SK-N-DZ (cell line): ENCODE data around the gene RREB1.

ENCODE experiments used
- DNase-seq: peaks from one replicate; pipeline ENCODE4 v3.0.0-alpha.2; 2015; ENCODE audit warnings: low spot score

Gene RREB1

DNA sequence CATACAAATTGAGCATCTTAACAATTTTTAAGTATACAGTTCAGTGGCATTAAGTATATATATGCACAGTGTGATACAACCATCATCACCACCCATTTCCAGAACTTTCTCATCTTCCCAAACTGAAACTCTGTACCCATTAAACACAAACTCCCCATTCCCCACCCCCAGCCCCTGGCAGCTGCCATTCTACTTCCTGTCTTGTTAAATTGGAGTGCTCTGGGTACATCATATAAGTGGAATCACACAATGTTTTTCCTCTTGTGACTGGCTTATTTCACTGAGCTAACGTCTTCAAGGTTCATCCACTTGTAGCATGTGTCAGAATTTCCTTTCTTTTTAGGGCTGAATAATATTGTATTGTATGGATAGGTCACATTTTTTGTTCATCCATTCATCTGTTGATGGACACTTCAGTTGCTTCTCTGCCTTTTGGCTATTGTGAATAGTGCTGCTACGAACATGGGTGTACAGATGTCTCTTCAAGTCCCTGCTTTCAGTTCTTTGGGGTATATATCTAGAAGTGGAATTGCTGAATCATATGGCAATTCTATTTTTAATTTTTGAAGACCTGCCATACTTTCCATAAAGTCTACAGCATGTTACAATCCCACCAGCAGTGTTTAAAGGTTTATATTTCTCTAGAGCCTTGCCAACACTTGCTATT lies 19.6 kb upstream of the RREB1 start:
- no peak for DNase-seq

DNA sequence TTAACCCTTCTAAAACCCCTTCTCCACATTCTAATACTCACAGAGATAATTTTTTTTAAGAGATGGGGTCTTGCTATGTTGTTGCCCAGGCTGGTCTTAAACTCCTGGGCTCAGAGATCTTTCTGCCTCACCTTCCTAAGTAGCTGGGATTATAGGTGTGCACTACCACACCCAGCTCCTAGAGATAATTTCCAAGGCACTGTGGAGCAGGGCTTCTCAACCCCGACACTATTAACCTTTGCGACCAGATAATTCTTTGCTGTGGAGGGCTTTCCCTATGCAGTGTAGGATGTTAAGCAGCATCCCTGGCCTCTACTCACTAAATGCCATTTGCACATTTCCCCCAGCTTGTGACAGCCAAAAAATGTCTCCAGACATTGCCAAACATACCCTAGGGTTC lies 8.8 kb upstream of the RREB1 start:
- DNase-seq = no peak

DNA sequence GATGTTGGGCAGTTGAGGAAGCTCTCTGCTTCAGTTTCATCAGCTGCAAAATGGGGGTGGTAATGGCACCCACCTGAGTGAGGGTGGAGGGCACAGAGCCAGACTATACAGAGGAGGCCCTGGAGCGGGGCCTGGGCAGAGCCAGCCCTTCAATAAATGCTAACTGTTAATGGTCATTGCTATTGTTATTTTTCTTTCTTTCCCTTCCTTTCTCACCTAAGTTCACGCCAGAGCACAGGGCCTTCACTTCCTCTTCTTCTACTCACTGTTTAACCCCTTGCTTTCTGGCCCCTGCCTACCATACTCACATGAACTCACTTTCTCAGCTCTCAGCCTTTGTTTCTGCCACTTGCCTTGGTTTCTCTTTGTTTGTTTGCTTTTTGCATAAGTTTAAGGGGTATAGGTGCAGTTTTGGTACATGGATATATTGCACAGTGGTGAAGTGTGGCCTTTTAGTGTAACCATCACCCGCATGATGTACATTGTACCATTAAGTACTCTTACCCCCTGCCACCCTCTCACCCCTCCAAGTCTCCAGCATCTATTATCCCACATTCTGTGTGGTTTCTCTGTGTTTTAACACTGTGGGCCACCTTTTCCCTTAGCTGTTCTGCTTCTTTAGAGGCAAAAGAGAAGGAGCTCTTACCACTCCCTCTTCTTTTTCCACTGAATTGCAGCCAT lies 7.5 kb upstream of the RREB1 start:
- no peak for DNase-seq

DNA sequence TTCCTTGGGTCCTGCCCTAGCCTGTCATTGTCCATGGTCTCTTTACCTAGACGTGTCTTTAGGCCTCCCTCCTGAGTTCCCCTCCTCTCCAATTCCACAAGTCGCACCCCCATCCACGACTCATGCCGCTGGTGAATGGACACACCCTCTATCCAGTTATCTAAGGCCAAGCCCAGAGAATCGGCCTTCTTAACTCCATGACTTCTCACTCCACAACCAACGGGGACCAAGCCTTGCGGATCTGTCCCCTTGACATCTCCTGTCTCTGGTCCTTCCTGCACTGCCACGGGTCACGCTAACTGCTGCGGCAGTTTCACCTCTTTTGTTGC lies 7.0 kb upstream of the RREB1 start:
- DNase-seq = no peak

DNA sequence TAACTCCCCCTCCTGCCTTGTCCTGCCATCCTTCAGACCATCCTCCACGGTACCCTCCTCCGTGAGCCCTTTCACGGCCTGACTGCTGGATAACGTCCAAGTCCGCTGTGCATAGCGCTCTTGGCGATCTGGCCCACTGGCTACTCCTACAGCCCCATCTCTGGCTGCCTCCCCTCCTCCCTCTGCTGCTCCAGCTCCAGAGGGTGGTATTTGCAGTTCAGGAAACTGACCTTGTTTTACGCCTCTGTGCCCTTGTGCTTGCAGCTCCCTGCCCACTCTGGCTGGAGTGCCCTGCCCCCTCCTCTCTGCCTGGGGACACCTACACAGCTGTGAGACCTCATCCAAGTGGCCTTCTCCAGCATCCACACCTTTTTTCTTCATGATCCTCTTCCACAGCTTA lies 6.5 kb upstream of the RREB1 start:
- DNase-seq = no peak

DNA sequence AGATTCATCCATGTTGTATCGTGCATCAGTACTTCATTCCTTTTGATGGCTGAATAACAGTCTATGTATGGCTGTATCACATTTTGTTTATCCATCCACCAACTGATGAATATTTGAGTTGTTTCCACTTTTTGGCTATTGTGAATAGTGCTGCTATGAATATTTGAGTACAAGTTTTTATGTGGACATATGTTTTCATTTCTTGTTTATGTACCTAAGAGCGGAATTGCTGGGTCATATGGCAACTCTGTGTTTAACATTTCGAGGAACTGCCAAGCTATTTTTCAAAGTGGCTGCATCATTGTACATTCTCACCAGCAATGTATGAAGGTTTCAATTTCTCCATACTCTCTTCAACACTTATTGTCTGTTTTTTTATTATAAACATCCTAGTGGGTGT lies 3.0 kb upstream of the RREB1 start:
- DNase-seq = no peak

DNA sequence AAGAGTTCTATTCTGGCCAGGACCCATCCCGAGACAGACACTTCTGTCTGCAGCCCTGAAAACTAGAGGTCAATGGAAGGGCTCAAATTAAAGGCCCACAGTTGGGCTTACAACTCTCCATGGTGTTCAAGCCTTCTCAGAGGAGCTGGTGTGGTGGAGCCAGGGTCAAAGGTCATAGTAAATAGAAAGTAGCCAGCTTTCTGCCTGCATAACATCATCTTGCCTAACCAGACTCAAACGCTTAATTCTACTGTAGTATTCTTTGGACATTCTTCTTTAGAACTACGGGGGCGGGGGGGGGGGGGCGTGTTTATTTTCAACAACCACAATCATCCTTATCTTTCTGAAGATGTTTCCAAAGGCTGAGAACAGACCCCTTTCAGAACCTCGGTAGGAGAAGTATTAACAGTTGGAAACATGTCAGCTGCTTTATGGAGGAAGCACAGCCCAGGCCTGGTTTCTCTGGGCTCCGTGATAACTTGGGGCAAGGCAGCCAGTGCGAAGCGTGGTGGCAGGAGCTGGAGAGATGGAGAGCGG lies 1.5 kb upstream of the RREB1 start:
- no peak for DNase-seq

DNA sequence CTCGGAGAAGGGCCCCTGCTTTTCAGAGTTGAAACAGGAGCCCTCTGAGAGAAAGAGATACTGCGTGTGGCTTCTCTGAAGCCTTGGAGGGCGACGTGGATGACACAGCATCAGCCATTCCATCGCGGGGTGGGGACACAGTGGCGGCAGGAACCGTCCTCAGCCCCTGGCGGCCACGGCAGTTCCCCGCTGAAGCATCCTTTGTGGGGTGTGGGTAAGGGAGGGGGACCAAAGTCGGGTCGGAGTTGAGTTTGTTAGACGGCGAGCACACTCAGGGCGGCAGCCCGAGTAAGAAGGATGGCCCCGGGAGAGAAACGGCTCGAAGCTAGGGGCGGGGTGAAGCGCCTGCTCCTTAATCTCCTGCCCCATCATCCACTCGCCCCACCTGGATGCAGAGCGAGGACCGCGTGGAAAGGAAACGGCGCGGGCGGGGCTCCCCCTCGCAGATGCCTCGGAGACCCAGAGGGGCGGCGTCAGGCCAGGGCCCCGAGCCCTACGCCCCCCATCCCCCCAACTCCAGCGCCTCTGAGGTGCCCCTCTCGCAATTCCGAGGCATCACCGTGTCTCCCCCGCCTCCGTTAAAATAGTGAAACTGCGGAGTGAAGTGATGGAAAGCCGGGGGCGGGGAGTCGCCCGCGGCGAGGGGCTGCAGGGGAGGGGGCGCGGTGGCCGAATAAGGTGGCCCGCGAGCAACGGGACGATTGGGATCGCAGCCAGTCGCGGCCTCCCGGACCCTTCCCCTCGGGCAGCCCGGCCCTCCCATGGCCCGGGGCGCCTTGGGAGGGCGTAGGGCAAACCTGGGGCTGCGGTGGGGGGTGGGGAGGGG lies 796 bp upstream of the RREB1 start:
- DNase-seq = no peak

DNA sequence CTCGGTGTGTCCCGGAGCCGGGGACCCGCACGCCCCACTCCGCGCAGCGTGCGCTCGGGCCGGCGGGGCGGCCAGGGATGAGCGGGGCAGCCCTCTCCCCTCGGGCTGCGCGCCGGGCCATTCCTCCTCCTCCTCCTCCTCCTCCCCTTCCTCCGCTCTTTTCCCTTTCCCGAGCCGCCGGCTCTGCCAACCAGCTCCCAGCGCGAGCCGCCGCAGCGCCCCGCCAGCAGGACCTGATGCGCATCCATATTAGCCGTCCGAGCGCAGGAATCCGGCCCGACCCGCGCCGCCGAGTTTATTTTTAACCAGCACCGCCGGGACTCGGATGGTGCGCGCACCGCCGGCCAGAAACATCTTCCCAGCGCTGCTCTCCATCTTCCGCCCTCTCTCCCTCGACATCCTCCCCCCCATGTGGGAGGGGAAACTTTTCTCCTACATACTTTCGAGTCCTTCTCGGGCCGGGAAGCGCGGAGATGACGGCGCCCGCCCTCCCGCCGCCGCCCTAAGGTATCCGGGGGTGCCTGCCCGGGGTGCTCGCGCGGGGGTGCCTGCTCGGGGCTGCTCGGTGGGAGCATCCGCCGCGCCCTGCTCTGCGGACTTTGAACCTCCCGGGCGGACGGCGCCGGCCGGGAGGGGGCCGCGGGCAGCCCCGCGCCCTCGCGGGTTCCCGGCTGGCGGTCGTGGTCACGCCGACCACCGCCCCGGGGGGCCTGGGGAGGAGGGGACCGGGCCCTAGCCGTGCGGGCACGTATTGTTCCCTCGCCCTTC lies 619 bp downstream of the RREB1 start:
- DNase-seq = no peak

DNA sequence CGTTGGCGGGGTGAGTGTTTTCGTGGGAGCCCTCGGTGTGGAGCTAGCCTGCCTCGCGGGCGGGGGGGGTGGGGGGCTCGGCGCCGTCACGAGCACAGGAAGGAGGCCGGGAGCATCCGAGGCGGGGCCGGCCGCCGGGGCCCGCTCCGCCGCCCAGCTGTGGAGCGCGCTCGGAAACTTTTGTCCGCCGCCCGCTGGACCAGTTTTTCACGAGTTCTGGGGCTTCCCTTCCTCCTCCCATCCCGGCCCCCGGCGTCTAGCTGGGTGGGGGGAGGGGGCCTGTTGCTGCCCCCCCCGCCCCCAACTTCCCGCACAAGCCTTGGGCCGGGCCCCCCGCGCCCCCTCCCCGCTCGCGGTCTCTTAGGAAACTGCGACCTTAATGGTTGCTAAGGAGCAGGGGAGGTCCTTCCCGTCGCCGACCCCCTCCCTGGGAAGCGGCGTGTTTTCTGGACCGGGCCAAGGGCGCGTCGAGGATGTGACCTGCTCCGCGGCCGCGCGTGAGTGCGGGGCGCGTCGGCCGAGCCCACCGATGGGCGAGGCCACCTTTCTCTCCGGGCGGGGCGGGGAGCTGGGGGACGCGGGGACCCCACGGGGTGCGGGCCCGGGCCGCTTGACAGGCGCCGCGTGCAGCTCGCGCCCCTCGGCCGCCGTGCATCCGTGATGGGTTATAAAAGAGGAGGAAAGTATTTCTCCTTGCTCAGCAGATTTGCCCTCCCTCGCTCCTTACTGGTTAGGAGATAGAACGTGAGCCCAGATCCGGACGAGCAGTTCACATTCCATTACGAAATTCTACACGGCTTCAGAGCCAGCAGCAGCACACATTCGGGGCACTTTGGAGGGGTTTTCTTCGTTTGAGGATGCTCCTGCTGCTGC lies 1.4 kb downstream of the RREB1 start:
- no peak for DNase-seq

DNA sequence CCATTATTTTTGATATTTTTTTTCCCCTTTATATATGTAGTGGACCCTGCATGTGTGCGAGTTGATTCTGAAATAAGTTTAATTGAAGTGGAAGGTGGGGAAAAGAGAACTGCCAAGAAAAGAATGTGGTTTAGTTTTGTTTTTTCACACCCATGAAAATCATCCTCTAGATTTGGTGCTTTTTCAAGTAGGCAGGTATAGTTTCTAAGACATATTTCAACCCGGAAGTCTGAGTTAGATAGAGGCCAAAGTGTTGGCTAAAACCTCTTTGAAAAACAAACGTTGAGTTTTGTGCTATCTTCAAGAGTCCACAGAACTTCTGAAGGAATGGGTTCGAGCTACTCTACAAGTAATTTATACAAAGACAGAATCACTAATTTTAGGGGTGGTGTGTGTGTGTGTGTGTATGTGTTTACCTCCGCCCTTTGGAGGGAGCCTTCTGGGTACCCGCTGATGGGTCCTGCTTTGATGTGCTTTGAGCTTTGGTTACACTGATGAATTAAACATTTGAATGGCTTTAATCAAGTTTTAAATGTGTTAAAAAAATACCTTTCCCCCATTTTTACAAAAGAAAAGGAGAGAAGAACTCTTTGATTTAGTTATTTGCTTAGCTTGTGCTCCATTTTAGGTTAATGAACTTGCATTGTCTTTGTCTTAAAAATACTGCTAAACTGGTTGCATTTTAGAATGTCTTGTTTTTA lies 2.5 kb downstream of the RREB1 start:
- DNase-seq = no peak

DNA sequence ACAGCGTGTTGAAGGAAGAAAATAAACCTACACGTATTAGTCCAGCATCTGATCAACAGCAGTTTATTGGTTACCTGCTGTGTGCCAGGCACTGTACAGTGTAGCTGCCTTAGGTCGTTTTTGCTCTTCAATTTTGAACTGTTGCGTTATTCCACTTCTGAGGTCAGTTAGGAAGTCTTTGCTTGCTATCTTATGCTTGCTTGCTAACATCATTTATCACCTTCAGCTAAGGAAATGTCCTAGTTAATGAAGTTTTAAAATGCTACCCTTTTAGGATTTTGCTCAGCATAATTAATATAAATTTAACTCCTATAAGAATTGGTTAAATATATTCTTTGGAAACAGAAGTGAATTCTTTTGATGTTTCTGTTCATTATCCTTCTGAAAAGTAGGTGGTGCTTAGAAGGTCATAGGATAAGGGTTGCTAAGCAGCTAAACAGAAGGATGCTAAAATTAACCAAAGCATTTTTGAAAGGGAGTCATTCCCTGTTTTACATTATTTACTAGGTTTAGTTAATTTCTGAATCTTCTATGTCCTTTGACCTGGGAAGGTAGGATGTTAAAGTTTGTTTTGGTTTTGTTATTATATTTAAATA lies 3.4 kb downstream of the RREB1 start:
- DNase-seq = no peak

DNA sequence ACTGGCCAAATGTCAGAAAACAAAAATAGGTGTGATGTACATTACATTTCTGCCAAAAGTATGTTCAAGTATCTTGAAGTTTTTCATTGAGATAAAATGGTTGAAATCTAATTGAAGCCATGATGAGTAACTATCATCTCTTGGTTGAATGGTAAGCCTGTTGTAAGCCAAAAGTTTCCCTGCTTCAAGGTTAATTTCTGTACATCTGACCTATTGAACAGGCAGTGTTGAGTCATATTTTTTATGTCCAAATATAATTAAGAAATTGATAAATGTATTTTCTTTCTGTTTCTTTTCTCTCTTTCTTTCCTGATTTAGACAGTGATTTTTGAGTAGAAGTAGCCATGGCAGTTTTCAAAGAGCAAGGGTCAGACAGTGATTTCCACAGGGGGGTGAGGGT lies 4.4 kb downstream of the RREB1 start:
- no peak for DNase-seq

DNA sequence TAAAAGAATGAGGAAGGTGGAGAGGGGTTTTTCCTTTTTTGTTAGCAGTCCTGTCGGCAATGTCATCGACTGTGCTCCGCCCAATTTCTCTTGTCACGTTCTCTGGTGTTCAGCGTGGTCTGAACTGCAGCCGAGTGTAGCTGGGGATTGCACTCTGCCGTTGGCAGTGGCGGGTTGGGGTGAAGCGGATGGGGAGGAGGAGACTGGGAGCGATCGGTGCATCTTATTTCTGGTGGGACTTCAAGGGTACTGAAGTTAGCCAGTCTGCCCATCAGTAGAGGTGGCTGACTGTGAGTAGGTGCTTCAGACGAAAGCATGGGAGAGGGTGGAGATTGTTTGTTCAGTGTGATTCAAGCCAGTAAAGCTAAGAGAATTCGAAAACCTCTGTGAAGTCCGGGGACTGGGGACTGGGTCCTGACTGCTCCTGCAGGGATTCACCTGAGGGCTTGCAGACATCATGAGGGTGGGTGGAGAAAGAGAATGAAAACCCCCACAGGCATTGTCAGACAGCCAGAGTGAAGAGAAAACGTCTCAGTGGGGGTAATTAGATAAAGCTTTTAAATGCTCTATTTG lies 5.1 kb downstream of the RREB1 start:
- no peak for DNase-seq

DNA sequence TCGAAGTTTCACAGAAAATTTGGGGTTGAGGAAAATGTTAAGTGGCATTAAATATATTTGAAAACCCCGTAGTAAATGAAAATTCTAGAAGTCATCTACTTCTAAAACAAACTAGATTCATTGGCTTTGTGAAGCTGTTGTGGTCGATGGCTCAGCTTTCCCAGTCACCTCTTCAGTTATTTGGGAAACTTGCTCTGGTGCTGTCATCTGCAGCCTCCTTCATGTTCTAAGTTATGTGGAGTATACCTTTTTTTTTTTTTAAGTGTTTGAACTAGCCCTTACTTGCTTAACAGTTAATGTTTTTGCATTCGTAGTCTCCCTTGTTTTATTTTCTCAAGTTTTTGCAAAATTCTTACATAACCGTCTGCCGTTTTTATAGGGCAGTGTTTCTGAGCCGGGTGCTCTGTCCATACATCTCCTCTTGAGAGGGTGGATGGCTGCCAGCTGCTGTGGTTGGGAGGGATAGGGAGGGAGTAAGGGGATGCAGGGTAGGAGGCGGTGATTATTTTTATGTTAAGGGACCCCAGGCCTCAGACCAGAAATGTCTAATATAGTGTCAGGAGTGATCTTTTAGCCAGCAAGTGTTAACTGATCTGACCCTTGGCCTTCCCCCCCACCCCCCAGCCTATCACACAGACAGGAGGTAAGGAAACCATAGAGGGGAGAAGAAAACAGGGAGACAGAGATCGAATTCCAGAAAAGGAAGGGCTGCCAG lies 7.1 kb downstream of the RREB1 start:
- no peak for DNase-seq

DNA sequence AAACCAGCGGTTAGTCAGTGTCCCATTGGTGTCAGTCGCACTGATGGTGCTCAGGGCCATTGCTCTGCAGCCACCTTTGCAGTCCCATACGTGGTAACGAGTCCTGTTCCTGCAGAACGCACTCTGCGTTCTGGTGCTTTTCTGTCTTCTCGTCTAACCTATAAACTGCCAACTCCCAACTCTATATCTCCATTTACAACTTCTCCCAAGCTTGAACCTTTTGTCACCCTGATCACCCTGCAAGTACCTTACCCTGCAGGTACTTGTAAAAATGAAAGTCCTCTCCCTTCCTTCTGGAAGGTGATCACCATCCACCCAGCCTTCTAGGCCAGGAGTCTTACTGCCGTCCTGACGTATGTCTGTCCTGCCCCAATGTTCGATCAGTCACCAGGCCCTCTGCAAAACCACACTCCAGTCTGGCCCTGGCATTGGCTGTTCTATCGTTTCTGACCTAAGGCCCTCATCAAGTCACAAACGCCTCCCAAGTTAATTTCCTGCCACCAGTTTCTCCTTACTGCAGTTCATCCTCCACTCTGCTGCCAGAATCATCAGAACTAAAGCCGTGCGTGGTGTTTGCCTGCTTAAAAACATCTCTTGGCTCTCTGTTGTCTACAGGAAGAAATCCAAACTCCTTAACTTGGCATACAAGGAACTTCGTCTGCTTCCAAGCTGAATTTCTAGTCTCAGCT lies 7.9 kb downstream of the RREB1 start:
- DNase-seq = no peak

DNA sequence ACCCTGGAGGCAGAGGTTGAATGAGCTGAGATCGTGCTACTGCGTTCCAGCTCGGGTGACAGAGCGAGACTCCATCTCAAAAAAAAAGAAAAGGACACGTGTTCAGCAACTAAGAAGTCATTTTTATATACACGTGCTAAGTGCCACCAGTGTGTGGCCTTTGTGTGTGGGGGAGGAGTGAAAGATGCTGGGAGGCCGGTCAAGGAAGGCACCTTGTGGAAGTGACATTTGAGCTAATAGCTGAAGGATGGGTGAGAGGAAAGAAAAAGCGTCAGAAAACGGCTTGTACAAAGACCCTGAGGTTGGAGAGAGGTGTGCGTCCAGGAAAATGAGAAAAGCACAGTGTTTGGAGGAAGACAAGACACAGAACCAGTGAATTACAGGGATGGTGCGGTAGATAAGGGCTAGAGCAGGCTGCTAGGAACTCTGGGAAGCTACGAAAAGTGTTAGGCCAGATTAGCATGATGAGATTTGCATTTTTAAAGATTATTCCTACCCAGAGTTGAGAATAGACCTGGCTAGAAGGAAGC lies 11.6 kb downstream of the RREB1 start:
- no peak for DNase-seq

DNA sequence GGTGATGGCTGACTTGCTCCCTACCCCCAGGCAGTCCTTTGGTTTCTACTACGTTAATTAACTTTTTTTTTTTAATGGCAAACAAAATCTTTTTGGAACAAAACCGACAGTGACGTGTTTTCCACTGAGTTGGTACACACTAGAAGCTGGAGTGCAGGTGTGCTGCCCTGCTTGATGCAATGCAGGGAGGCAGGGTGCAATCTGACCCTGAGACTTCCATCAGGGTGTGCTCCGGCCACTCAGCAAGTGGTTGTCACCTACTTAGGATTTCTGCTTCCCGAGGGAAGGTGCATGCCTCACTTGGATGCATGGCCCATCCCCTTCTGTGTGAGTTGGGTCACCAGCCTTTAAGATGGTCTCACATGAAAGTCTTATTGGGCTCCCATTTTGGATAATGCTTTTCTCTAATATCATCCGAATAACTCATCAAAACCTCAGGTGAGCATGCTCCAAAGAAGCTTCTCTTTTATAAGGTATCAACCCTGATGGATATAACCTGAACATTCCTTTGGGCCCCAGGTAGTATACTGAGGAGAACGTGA lies 14.0 kb downstream of the RREB1 start:
- DNase-seq = no peak
